Left cardiac atrium (tissue), 4 donors: Measurements from ENCODE around the gene DAP. TPM values are rescaled to one million over a fixed set of nuclear protein-coding genes. Genes with fewer than 3 reads are reported as not detected.
"Not testable (repeated sequence)": the region's sequence is repeated elsewhere in the genome, so short reads cannot be mapped to it uniquely, and the experiment has no call there.

Experiments used
- ATAC-seq, 2 donors: fragments of 200-7000 bp; cut with Tn5 transposase; one replicate each; pipeline ENCODE4 v1.9.1; 2020; ENCODE audit warnings: mild to moderate bottlenecking in 2 of 2, moderate library complexity in 2 of 2
- DNase-seq: peaks from one replicate; pipeline ENCODE4 v3.0.0-alpha.2; 2020
- intact Hi-C, 2 donors: fragments of 100-400 bp; cut with DNase I; formaldehyde crosslinking; loops; one replicate each; pipeline versions ENCODE4 v1.14.1 to v1.15.1; 2022 to 2023
- total RNA-seq, 2 donors: library from RNA; stranded (reverse); fragmentation: NEBNext Ultra II Directional; extraction: Animal tissue kit (Norgen Biotek cat#: 25700); gene quantifications; one replicate each; pipeline ENCODE4 v1.2.1, GENCODE V29; 2021
- donor health status: DM: no; HTN: yes; CAD: no.
- donor health status: DM: no; HTN: yes; CAD: no; lungs with severe emphysema.
- donor health status: DM: yes; HTN: yes; CAD: no.
- donor health status: Dilated cardiomyopathy.

DAP gene
- total RNA-seq, 2 donors from 2014 or later = 44.6 to 66.9 TPM

DNA sequence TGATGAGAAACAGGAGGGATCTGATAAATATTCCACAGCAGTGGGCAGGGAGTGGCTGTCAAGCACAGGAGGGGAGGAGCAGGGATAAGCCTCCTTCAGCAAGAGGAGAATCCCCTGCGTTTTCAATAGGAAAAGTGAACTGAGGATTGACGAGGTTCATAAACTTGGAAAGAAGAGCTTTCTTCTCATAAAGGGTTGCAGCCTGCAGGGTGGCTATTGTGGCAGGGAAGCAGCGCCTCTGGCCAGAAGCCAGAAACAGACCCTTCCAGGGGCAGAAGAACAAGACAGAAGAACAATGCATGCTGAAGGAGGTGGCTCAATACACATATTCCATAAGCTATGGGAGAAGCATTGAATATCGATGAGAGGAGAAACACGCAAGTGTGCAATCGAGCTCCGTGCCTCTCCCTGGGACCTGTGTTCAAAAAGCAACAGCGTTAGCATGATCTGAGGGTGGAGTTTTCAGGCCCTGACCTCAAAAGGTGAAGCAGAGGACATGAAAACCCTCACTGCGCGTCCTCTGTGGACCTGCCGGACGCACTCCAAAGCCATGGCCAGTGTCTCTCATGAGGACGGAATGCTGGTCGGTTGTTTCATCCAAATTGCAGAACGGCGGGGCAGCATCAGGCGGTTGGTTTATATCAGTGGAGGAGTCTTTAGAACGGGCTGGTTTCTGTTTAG, 129.6 kb downstream of the DAP start:
- no peak for DNase-seq
- intact Hi-C loops = loop anchor here in 1 of 2 donors (5.0 kb wide), 1 partner anchor 349 kb away; no protein-coding TSS in a partner anchor
- ATAC-seq = no peak

DNA sequence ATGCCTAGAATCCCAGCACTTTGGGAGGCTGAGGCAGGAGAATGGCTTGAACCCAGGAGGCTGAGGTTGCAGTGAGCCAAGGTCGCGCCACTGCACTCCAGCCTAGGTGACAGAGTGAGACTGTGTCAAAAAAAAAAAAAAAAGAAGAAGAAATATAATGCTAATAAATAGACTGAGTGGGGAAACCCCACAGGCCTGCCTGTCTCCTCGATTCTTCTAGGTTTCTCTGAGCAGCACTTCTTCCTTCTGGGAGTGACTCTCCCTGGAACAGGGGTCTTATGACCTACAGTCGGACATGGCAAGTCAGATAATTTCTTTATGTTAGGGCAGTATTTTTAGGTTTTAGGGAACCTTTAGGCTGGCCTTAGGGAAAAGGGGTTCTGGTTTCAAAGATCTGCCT, 130.3 kb downstream of the DAP start:
- intact Hi-C loops = loop anchor here in 1 of 2 donors (5.0 kb wide), 1 partner anchor 348 kb away; no protein-coding TSS in a partner anchor
- DNase-seq, ATAC-seq: not testable (repeated sequence)

DNA sequence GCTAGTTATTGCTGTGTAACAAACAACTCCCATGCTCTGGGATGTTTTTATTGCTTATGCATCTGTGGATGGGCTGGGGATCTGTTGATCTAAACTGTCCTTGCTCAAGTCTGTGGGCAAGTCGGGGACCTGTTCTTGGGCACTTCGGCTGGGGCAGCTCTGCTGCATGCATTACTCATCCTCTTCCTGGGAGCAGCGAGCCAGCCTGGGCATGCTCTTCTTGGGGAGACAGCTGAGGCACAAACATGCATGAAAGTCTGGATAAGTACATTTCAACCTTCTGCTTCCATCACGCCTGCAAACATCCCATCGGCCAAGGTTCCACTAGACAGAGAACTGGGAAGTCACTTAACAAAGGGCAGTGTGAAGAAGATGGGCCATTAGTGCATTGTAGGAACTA, 130.9 kb downstream of the DAP start:
- ATAC-seq (no peak), DNase-seq (no peak)
- intact Hi-C loops = loop anchor here in 1 of 2 donors (5.0 kb wide), 1 partner anchor 348 kb away; no protein-coding TSS in a partner anchor

DNA sequence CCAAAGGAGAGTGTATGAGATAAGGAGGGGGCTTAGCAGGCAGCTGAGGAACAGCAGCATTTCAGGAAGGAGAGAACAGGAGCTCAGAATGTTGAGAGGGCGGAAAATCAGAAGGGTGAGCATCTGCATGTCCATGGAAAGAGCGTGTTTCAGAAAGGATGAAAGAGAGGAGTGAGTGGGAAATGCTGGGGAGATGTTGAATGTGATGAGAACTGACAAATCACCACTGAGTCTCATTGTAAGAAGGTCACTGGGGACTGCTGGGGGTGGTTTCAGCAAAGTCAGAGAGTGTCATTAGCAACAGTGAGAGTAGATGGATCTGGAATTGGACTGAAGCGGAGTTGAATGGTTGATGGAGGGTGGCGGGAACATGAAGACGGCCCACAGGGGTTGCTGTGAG, 131.4 kb downstream of the DAP start:
- intact Hi-C loops = loop anchor here (2.0 to 5.0 kb wide), 2 partner anchors 177 to 347 kb away; no protein-coding TSS in a partner anchor
- no peak for ATAC-seq
- DNase-seq = no peak

Other genes with a start within 250 kb of the DAP start
- 1 to 10 TPM; 2.0 to 4.8 TPM for gene ANKRD33B, start 197.2 kb downstream of the DAP start, total RNA-seq